K562 (cell line): Measurements from ENCODE around the gene MRM2. TPM values are rescaled to one million over a fixed set of nuclear protein-coding genes. Genes with fewer than 3 reads are reported as not detected.

Source experiments
- ATAC-seq: fragments of 200-7000 bp; cut with Tn5 transposase; 3 replicates; pipeline ENCODE4 v1.9.1; 2020; ENCODE audit warnings: moderate library complexity
- BruUV-seq: library from RNA; stranded (reverse); fragments of 400-500 nt; replicated peaks from 2 replicates; lab custom pipeline; 2021; lab: Mats Ljungman, UMichigan
- CTCF ChIA-PET: fragments of 300-600 bp; formaldehyde crosslinking; extraction: SDS; loops from one replicate; lab custom pipeline; 2021; ENCODE audit warnings: low intra/inter-chr PET ratio; lab: Yijun Ruan, JAX
- POLR2A ChIA-PET: fragments of 300-600, 350-650 bp; sonication (Branson Sonifier 250); formaldehyde crosslinking; extraction: SDS; loops from one replicate; lab custom pipeline; 2021; ENCODE audit warnings: antibody characterized with exemption, inconsistent platforms; lab: Yijun Ruan, JAX
- DNase-seq, 4 experiments: peaks; one replicate each; pipeline versions ENCODE4 v3.0.0 to v3.0.0-alpha.2; 2011 to 2018; ENCODE audit warnings: low spot score in 3 of 4, mixed read lengths in 3 of 4; ENCODE audit errors: extremely low read depth in 1 of 4
- FAIRE-seq: peaks from 2 replicates; lab custom pipeline; 2011; peaks lifted over from hg19 to GRCh38; lab: Jason Lieb, UNC
- H2AFZ ChIP-seq: 2 replicates; pipeline ENCODE4 v1.6.0; 2011; ENCODE audit warnings: low read depth, low read length, control low read depth, inconsistent platforms
- H3K27ac ChIP-seq: fragments of 200-600 bp; 3 replicates; pipeline ENCODE4 v1.8.0; 2011; ENCODE audit warnings: low read depth, mild to moderate bottlenecking, control low read depth, inconsistent platforms, low read length, moderate library complexity, mixed read lengths; ENCODE audit errors: extremely low read depth
- H3K27me3 ChIP-seq, 2 experiments: fragments of 300-600 bp in 1 of 2; 2 replicates in 1 of 2; 3 replicates in 1 of 2; pipeline versions ENCODE4 v1.6.0 to v1.8.0; 2011; ENCODE audit warnings: inconsistent platforms in 2 of 2, low read length in 2 of 2, mild to moderate bottlenecking in 1 of 2, mixed read lengths in 1 of 2, moderate library complexity in 1 of 2; ENCODE audit not compliant: control insufficient read depth in 2 of 2, insufficient read depth in 2 of 2
- H3K36me3 ChIP-seq: fragments of 300-600 bp; 3 replicates; pipeline ENCODE4 v1.8.0; 2011; ENCODE audit warnings: mild to moderate bottlenecking, low read length, inconsistent platforms; ENCODE audit not compliant: control insufficient read depth, insufficient read depth
- H3K4me1 ChIP-seq, 2 experiments: fragments of 200-600 bp in 1 of 2; replicated peaks in 1 of 2; 2 replicates in 1 of 2; 3 replicates in 1 of 2; pipeline versions ENCODE4 v1.5.1 to v1.8.0; 2011; ENCODE audit warnings: inconsistent platforms in 2 of 2, low read length in 2 of 2, mild to moderate bottlenecking in 1 of 2, mixed read lengths in 1 of 2, moderate library complexity in 1 of 2; ENCODE audit not compliant: control insufficient read depth in 2 of 2, insufficient read depth in 2 of 2
- H3K4me2 ChIP-seq: 2 replicates; pipeline ENCODE4 v1.6.1; 2011; ENCODE audit warnings: low read length, control low read depth, inconsistent platforms, mixed read lengths; ENCODE audit not compliant: insufficient read depth
- H3K4me3 ChIP-seq: fragments of 200-600 bp; sonication (generic), shearing (Covaris generic); 2 replicates; pipeline ENCODE4 v1.5.1; 2016; ENCODE audit warnings: control low read depth, inconsistent platforms
- H3K79me2 ChIP-seq: fragments of 200-600 bp; 3 replicates; pipeline ENCODE4 v1.8.0; 2011; ENCODE audit warnings: low read length, inconsistent platforms; ENCODE audit not compliant: control insufficient read depth, insufficient read depth
- H3K9ac ChIP-seq, 2 experiments: 2 replicates each; pipeline versions ENCODE4 v1.6.0 to v1.6.1; 2011; ENCODE audit warnings: low read depth in 2 of 2, low read length in 2 of 2, control low read depth in 1 of 2, inconsistent platforms in 1 of 2, mild to moderate bottlenecking in 1 of 2, mixed read lengths in 1 of 2; ENCODE audit not compliant: insufficient read depth in 1 of 2
- H3K9me1 ChIP-seq: one replicate; pipeline ENCODE4 v1.6.0; 2011; ENCODE audit warnings: inconsistent platforms, mild to moderate bottlenecking, low read length, moderate library complexity; ENCODE audit not compliant: control insufficient read depth, insufficient read depth
- H3K9me3 ChIP-seq: replicated peaks from 2 replicates; pipeline ENCODE4 v1.5.1; 2011; ENCODE audit warnings: low read depth, low read length, inconsistent platforms; ENCODE audit not compliant: control insufficient read depth, insufficient read depth
- H4K20me1 ChIP-seq: replicated peaks from 2 replicates; pipeline ENCODE4 v1.6.1; 2011; ENCODE audit warnings: low read length, inconsistent platforms, mixed read lengths; ENCODE audit not compliant: control insufficient read depth, insufficient read depth
- CBFA2T3 ChIP-seq: fragments of 450-650 bp; IDR thresholded peaks from 2 replicates; pipeline ENCODE4 v1.6.1; 2017
- DLX4 ChIP-seq: fragments of 250-450 bp; sonication (Bioruptor Pico); IDR thresholded peaks from 2 replicates; pipeline ENCODE4 v1.6.1; 2021; ENCODE audit warnings: mild to moderate bottlenecking
- MED1 ChIP-seq: sonication (generic); formaldehyde crosslinking; IDR thresholded peaks from 2 replicates; pipeline ENCODE4 v1.8.1; 2023; ENCODE audit warnings: missing genetic modification reagents, borderline replicate concordance
- NCOR1 ChIP-seq: fragments of 450-650 bp; IDR thresholded peaks from 2 replicates; pipeline ENCODE4 v1.6.1; 2016; ENCODE audit warnings: mild to moderate bottlenecking, moderate library complexity
- NELFE ChIP-seq: IDR thresholded peaks from 2 replicates; pipeline ENCODE4 v1.6.1; 2011; ENCODE audit warnings: mild to moderate bottlenecking; ENCODE audit not compliant: insufficient read depth, insufficient read length
- NR2C1 ChIP-seq, 2 experiments: fragments of 450-650 bp; IDR thresholded peaks; 2 replicates each; pipeline ENCODE4 v1.6.1; 2017; ENCODE audit warnings: mild to moderate bottlenecking in 2 of 2, antibody characterized with exemption in 1 of 2, inconsistent platforms in 1 of 2, missing compliant biosample characterization in 1 of 2, missing genetic modification characterization in 1 of 2
- RNF2 ChIP-seq: sonication (generic); IDR thresholded peaks from 2 replicates; pipeline ENCODE4 v1.6.1; 2016
- TAF15 ChIP-seq: fragments of 200-400 bp; formaldehyde crosslinking; IDR thresholded peaks from 2 replicates; pipeline ENCODE4 v1.6.1; 2017; ENCODE audit warnings: mild to moderate bottlenecking, low read depth, low read length, moderate library complexity
- ZNF224 ChIP-seq: sonication (generic); formaldehyde crosslinking; IDR thresholded peaks from 2 replicates; pipeline ENCODE4 v1.8.0; 2022; ENCODE audit warnings: mild to moderate bottlenecking, missing genetic modification reagents
- ZNF324 ChIP-seq: fragments of 250-450 bp; sonication (Bioruptor Pico); IDR thresholded peaks from 2 replicates; pipeline ENCODE4 v1.4.0; 2020; ENCODE audit warnings: mild to moderate bottlenecking
- ZSCAN29 ChIP-seq: fragments of 450-650 bp; IDR thresholded peaks from 2 replicates; pipeline ENCODE4 v1.6.1; 2017
- WGBS: fragments of 100-300 bp; shearing (Covaris generic); methylation state at CpG from one replicate; pipeline ENCODE4 v1.1.6; 2016; ENCODE audit warnings: low coverage, mixed read lengths; ENCODE audit not compliant: insufficient coverage; ENCODE audit errors: missing lambda C conversion rate; 5-methylcytosine and 5-hydroxymethylcytosine counted together
- in situ Hi-C: fragments of 300-500 bp; cut with MboI; formaldehyde crosslinking; loops from 4 replicates; pipeline ENCODE4 v1.15.0; 2018; ENCODE audit warnings: inconsistent platforms, mixed read lengths
- intact Hi-C: fragments of 100-400 bp; cut with micrococcal nuclease; formaldehyde crosslinking; loops from 2 replicates; pipeline ENCODE4 v1.14.2; 2022
- polyA plus RNA-seq, 8 experiments: library from polyadenylated mRNA; depleted of rRNA in 4 of 8; stranded (reverse) in 5 of 8; unstranded in 3 of 8; fragments of >200 nt; fragmentation: Nextera tagmentation in 2 of 8; fragmentation: Illumina TruSeq in 1 of 8; extraction: Ambion mirVana in 2 of 8; extraction: Trizol in 1 of 8; gene quantifications; 2 replicates each; pipeline versions ENCODE4 v1.2.1 to v1.2.3, GENCODE V29; 2011 to 2014; ENCODE audit warnings: inconsistent platforms in 1 of 8, missing spikeins in 1 of 8
- total RNA-seq, 7 experiments: library from RNA; depleted of rRNA in 6 of 7; stranded (reverse); fragments of >200 nt in 6 of 7; fragmentation: Illumina TruSeq in 2 of 7; extraction: Trizol in 2 of 7; gene quantifications; 2 replicates each; pipeline versions ENCODE4 v1.2.1 to v1.2.3, GENCODE V29; 2011 to 2021; ENCODE audit warnings: low replicate concordance in 1 of 7

The MRM2 gene
- total and polyA plus RNA-seq, 9 of the 15 experiments (the other 6 are each of a cell fraction or from before 2014, with no cell fraction given), result 32.4 to 116 (median 50.5) TPM

- peak; percentile 50 for TF ChIP-seq CBFA2T3
- no peak for TF ChIP-seq DLX4
- TF ChIP-seq ZSCAN29, result no peak
- no peak for TF ChIP-seq NELFE
Measured at GRCh38 chr7:2242541-2243429, 780 bp upstream of the MRM2 start (continued).

GRCh38 chr7:2239242-2239641 is 2.8 kb downstream of the MRM2 start:
- BruUV-seq, result no TSS peak
- Histone ChIP-seq H3K4me2 (no peak overlapping the region), H4K20me1 (no peaks in the 10 kb centered on the region), H3K79me2 (peaks cover 45% of the 10 kb centered on the region), H3K9me3 (no peaks in the 10 kb centered on the region), H2AFZ (no peak overlapping the region), H3K9me1 (no peaks in the 10 kb centered on the region), H3K36me3 (peaks cover 59% of the 10 kb centered on the region; the same call in 2 of the 3 replicates), H3K27ac (no peak overlapping the region), H3K27me3 (no peaks in the 10 kb centered on the region), H3K4me1 (peaks cover 8 to 33% of the 10 kb centered on the region in 2 experiments; a peak in 3 of 5 replicates), H3K4me3 (no peak overlapping the region), H3K9ac (peak overlapping the region in 1 of 2 experiments; percentile 47; a peak in 2 of 4 replicates)
- ATAC-seq, result no peak
- POLR2A ChIA-PET, result interaction anchor here (0.6 kb wide), 1 partner anchor 435 kb away, joined by 3 read pairs; no protein-coding TSS in a partner anchor
- CTCF ChIA-PET, result no interaction called here
- no peak for FAIRE-seq
- intact Hi-C loops (no loop called here), in situ Hi-C loops (no loop called here)
- no peak for TF ChIP-seq MED1 (CRISPR knock-in tag)
- no peak for TF ChIP-seq RNF2
- TF ChIP-seq NR2C1 (IDR thresholded peaks at IDR 0.05), result no peak
- TF ChIP-seq NR2C1 (tag; IDR thresholded peaks at IDR 0.05), result no peak
- no peak for TF ChIP-seq NCOR1
- 0 out of 2 replicates have a peak, but pooled peaks have one; percentile 39 for TF ChIP-seq TAF15
- TF ChIP-seq ZNF324 (CRISPR knock-in tag), result no peak
- TF ChIP-seq ZNF224 (CRISPR knock-in tag), result no peak
- WGBS, result 94% methylated on average over 9 of the region's 17 CpGs
- no peak for DNase-seq
